Keratinocyte (primary cell): Measurements from ENCODE around the gene FAM174B.

ENCODE experiments used
- EZH2 ChIP-seq: IDR thresholded peaks from one replicate; pipeline ENCODE4 v1.6.1; 2012; ENCODE audit warnings: inconsistent platforms, mild to moderate bottlenecking, low read length, moderate library complexity
- TF ChIP-seq, protein P1 (sequence below), 3 experiments: IDR thresholded peaks in 1 of 3; conservative IDR thresholded peaks in 1 of 3; optimal IDR thresholded peaks in 1 of 3; 2 replicates in 2 of 3; 3 replicates in 1 of 3; pipeline versions ENCODE3 to v1.5.1; 2011; ENCODE audit warnings: low read length in 3 of 3, mild to moderate bottlenecking in 3 of 3, moderate library complexity in 2 of 3, control low read depth in 1 of 3, inconsistent platforms in 1 of 3; ENCODE audit not compliant: insufficient read depth in 2 of 3; ENCODE audit errors: extremely low read depth in 1 of 3

DNA sequence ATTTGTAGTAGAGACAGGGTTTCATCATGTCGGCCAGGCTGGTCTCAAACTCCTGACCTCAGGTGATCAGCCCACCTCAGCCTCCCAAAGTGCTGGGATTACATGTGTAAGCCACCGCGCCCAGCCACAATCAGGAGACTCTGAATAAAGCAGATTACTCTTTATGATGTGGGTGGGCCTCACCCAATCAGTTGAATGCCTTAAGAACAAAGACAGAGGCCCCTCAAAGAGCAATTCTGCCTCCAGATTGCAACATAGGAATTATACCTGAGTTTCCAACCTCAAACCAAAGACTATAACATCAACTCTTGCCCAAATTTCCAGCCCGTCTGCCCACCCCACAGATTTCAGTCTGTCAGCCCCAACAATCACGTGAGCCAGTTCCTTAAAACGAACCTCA, 18.8 kb upstream of the FAM174B start:
- TF ChIP-seq, protein P1, sequence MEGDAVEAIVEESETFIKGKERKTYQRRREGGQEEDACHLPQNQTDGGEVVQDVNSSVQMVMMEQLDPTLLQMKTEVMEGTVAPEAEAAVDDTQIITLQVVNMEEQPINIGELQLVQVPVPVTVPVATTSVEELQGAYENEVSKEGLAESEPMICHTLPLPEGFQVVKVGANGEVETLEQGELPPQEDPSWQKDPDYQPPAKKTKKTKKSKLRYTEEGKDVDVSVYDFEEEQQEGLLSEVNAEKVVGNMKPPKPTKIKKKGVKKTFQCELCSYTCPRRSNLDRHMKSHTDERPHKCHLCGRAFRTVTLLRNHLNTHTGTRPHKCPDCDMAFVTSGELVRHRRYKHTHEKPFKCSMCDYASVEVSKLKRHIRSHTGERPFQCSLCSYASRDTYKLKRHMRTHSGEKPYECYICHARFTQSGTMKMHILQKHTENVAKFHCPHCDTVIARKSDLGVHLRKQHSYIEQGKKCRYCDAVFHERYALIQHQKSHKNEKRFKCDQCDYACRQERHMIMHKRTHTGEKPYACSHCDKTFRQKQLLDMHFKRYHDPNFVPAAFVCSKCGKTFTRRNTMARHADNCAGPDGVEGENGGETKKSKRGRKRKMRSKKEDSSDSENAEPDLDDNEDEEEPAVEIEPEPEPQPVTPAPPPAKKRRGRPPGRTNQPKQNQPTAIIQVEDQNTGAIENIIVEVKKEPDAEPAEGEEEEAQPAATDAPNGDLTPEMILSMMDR (optimal IDR thresholded peaks at IDR 0.05 in 1 of 3, IDR thresholded peaks at IDR 0.05 in 1 of 3, conservative IDR thresholded peaks at IDR 0.05 in 1 of 3; ENCODE audit: extremely low read depth in 1 of 3, insufficient read depth in 2 of 3, low read length in 3 of 3), result no peak
- no peak for TF ChIP-seq EZH2
